GM13976 (cell line): ENCODE measurements around the gene FAM20C.
"Not testable (repeated sequence)": the region's sequence is repeated elsewhere in the genome, so short reads cannot be mapped to it uniquely, and the experiment has no call there.

Experiments
- DNase-seq: peaks from one replicate; pipeline ENCODE4 v3.0.0; 2012; ENCODE audit warnings: low spot score
- CTCF ChIP-seq: IDR thresholded peaks from 2 replicates; pipeline ENCODE4 v1.5.1; 2012; ENCODE audit warnings: borderline replicate concordance, mild to moderate bottlenecking; ENCODE audit not compliant: insufficient read depth; ENCODE audit errors: extremely low read depth, missing control alignments, control extremely low read depth
- in situ Hi-C: fragments of 300-500 bp; cut with MboI; formaldehyde crosslinking; loops from one replicate; pipeline ENCODE4 v1.12.0; 2022; ENCODE audit warnings: low sequenced_read_pairs, mixed read lengths, inconsistent platforms; ENCODE audit not compliant: unreplicated experiment

Gene FAM20C

GRCh38 chr7:197413-198335, 5.3 kb downstream of the FAM20C start:
- in situ Hi-C loops: no loop called here
- DNase-seq: no peak
- TF ChIP-seq CTCF: no peak

GRCh38 chr7:199483-200249, 7.3 kb downstream of the FAM20C start:
- no peak for DNase-seq
- in situ Hi-C loops: no loop called here
- no peak for TF ChIP-seq CTCF

- no peak for TF ChIP-seq CTCF
- DNase-seq: no peak
- in situ Hi-C loops: no loop called here
Observed at GRCh38 chr7:200290-200689, 7.9 kb downstream of the FAM20C start.

GRCh38 chr7:200704-201103, 8.3 kb downstream of the FAM20C start:
- in situ Hi-C loops: no loop called here
- DNase-seq: no peak
- no peak for TF ChIP-seq CTCF

GRCh38 chr7:204326-204725, 12.0 kb downstream of the FAM20C start:
- in situ Hi-C loops: no loop called here
- DNase-seq: no peak
- no peak for TF ChIP-seq CTCF

GRCh38 chr7:205115-206010, 13.0 kb downstream of the FAM20C start:
- no peak for TF ChIP-seq CTCF
- no peak for DNase-seq
- in situ Hi-C loops: no loop called here

GRCh38 chr7:206351-206750, 14.0 kb downstream of the FAM20C start:
- in situ Hi-C loops, DNase-seq: not testable (repeated sequence)
